Panc1 (cell line): ENCODE results near the gene ECHS1. TPM values are rescaled to one million over a fixed set of nuclear protein-coding genes. Genes with fewer than 3 reads are reported as not detected.

Source experiments
- ATAC-seq: fragments of 200-7000 bp; cut with Tn5 transposase; 2 replicates; pipeline ENCODE4 v1.9.1; 2020; ENCODE audit warnings: mild to moderate bottlenecking, moderate library complexity
- BruUV-seq: library from RNA; stranded (reverse); fragments of 400-500 nt; replicated peaks from 2 replicates; lab custom pipeline; 2021; lab: Mats Ljungman, UMichigan
- CTCF ChIA-PET: fragments of 300-600 bp; sonication (Branson Sonifier 250); formaldehyde crosslinking; loops from one replicate; lab custom pipeline; 2022; ENCODE audit warnings: antibody characterized with exemption; lab: Charles Lee
- POLR2A ChIA-PET: fragments of 300-600 bp; sonication (Branson Sonifier 250); formaldehyde crosslinking; loops from one replicate; lab custom pipeline; 2022; ENCODE audit warnings: antibody characterized with exemption; lab: Charles Lee
- DNase-seq: peaks from one replicate; pipeline ENCODE4 v3.0.0-alpha.2; 2010; ENCODE audit warnings: low read depth, low spot score
- H3K27ac ChIP-seq: 2 replicates; pipeline ENCODE4 v1.5.1; 2011; ENCODE audit warnings: mild to moderate bottlenecking, low read length, inconsistent platforms
- H3K27me3 ChIP-seq: fragments of 200-500 bp; sonication (Bioruptor generic); 2 replicates; pipeline ENCODE4 v1.6.0; 2014; ENCODE audit warnings: low read length, inconsistent platforms; ENCODE audit not compliant: control insufficient read depth, insufficient read depth
- H3K36me3 ChIP-seq: fragments of 200-500 bp; sonication (Bioruptor generic); 2 replicates; pipeline ENCODE4 v1.5.1; 2014; ENCODE audit warnings: inconsistent platforms, mild to moderate bottlenecking, low read length, moderate library complexity; ENCODE audit not compliant: control insufficient read depth, insufficient read depth
- H3K4me1 ChIP-seq: 2 replicates; pipeline ENCODE4 v1.5.1; 2011; ENCODE audit warnings: inconsistent platforms, mild to moderate bottlenecking, low read length, moderate library complexity; ENCODE audit not compliant: control insufficient read depth, insufficient read depth
- H3K4me3 ChIP-seq, 2 experiments: 2 replicates each; pipeline ENCODE4 v1.5.1; 2011 to 2012; ENCODE audit warnings: low read depth in 2 of 2, low read length in 2 of 2, mild to moderate bottlenecking in 2 of 2, inconsistent platforms in 1 of 2, moderate library complexity in 1 of 2
- H3K9me3 ChIP-seq: fragments of 200-500 bp; sonication (Bioruptor generic); 2 replicates; pipeline ENCODE4 v1.5.1; 2014; ENCODE audit warnings: low read depth, mild to moderate bottlenecking, inconsistent platforms, low read length, moderate library complexity; ENCODE audit not compliant: control insufficient read depth, insufficient read depth
- CTCF ChIP-seq: fragments of 450-650 bp; IDR thresholded peaks from 2 replicates; pipeline ENCODE4 v1.5.1; 2017; ENCODE audit warnings: mild to moderate bottlenecking
- POLR2AphosphoS5 ChIP-seq: IDR thresholded peaks from 2 replicates; pipeline ENCODE4 v1.6.1; 2012; ENCODE audit warnings: mild to moderate bottlenecking, low read depth, low read length, moderate library complexity
- REST ChIP-seq, 2 experiments: IDR thresholded peaks; 2 replicates each; pipeline ENCODE4 v1.6.1; 2011 to 2012; ENCODE audit warnings: low read depth in 2 of 2, control low read depth in 1 of 2, low read length in 1 of 2, mild to moderate bottlenecking in 1 of 2, moderate library complexity in 1 of 2; ENCODE audit not compliant: insufficient read depth in 1 of 2
- SIN3A ChIP-seq: IDR thresholded peaks from 2 replicates; pipeline ENCODE4 v1.6.1; 2012; ENCODE audit warnings: low read depth, mild to moderate bottlenecking, low read length, moderate library complexity, borderline replicate concordance; ENCODE audit not compliant: insufficient read depth
- TCF7L2 ChIP-seq: IDR thresholded peaks from 2 replicates; pipeline ENCODE4 v1.6.1; 2011; ENCODE audit warnings: mild to moderate bottlenecking, low read depth, low read length, inconsistent platforms
- in situ Hi-C: cut with HindIII; loops from 2 replicates; pipeline ENCODE4 v1.10.0; 2016; ENCODE audit warnings: low sequenced_read_pairs, low pct_unique_long_range_greater_than_20kb
- intact Hi-C: fragments of 100-400 bp; cut with micrococcal nuclease; formaldehyde crosslinking; loops from one replicate; pipeline ENCODE4 v1.10.0; 2022; ENCODE audit not compliant: unreplicated experiment
- total RNA-seq: library from RNA; stranded (reverse); gene quantifications from one replicate; pipeline ENCODE4 v1.2.1, GENCODE V29; 2021; ENCODE audit not compliant: unreplicated experiment

ECHS1 gene
- total RNA-seq, 1 experiment from 2014 or later, result 165 TPM

DNA sequence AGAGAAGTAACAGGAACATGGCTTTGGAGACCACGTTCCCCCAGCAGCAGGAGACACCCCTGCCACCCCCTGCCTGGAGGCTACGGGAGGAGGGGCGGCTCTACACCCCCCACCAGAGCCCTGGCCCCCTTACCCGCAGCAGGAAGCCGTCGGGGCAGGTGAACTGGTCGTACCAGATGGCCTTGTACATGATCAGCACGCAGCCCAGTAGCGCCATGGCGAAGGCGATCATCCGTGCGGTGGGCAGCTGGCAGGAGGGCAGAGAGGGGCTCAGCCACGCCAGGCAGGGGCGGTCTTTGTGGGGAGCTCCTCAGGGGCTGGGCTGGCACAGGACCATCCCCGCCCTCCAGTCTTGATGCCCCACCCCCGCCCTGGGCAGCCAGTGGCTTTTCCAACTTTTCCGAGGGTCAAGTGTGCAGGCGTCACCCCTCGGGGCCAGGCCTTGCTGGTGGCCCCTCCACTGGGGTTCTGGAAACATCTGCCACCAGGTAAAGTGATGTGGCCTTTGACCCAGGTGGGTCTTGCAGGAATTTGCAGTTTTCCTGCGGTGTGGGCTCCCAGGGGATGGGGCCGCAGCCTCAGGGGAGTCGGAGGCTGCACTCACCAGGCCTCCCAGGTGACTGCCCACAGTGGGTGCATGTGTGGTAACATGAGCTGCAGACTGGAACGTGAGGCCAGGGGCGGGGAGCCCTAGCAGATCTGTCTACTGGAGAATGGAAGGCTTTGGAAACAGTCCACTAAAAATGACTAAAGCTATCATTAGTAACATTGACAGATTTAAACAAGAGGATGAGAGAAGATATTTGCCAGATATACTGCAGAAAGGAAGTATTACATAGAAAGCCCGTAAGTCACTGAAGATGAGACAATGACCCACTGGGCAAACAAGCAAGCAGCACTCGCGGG is 46.2 kb downstream of the ECHS1 start:
- Histone ChIP-seq H3K9me3 (no peaks in the 10 kb centered on the region), H3K4me1 (peaks cover 17% of the 10 kb centered on the region), H3K27me3 (no peaks in the 10 kb centered on the region), H3K36me3 (no peaks in the 10 kb centered on the region), H3K4me3 (no peak overlapping the region), H3K27ac (no peak overlapping the region)
- DNase-seq (no peak), ATAC-seq (no peak)
- BruUV-seq, result no TSS peak
- ChIA-PET POLR2A (no interaction called here), CTCF (no interaction called here)
- in situ Hi-C loops (no loop called here), intact Hi-C loops (no loop called here)
- TF ChIP-seq REST (IDR thresholded peaks at IDR 0.05; ENCODE audit: insufficient read depth in 1 of 2, low read depth in 2 of 2, low read length in 1 of 2), result no peak
- no peak for TF ChIP-seq SIN3A
- TF ChIP-seq CTCF, result no peak
- TF ChIP-seq POLR2AphosphoS5, result no peak
- TF ChIP-seq TCF7L2, result no peak

DNA sequence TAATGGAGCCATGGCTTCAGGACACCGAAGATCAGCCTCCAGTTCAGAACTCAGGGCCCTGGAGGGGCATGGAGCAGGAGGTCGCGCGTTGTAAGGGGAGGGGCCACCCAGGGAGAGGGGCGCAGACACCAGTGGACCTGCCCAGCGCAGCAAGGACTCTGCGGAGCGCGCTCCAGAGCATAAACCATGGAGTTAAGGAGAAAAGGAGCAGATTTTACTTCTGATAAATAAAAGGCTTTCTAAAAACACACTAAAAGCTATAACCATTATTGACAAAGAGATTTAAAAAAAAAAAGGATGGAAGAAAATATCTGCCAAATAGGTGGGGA is 47.0 kb downstream of the ECHS1 start:
- Histone ChIP-seq H3K4me3 (peak overlapping the region; percentile 54 to 58), H3K36me3 (no peaks in the 10 kb centered on the region), H3K27ac (0 out of 2 replicates have a peak overlapping the region, but pooled peaks have one; percentile 17), H3K9me3 (no peaks in the 10 kb centered on the region), H3K4me1 (peaks cover 17% of the 10 kb centered on the region), H3K27me3 (no peaks in the 10 kb centered on the region)
- ATAC-seq, result no peak; the same call in 1 of the 2 replicates
- CTCF ChIA-PET, result no interaction called here
- POLR2A ChIA-PET, result no interaction called here
- TF ChIP-seq REST (IDR thresholded peaks at IDR 0.05; ENCODE audit: insufficient read depth in 1 of 2, low read depth in 2 of 2, low read length in 1 of 2), result no peak
- no peak for TF ChIP-seq TCF7L2
- no peak for TF ChIP-seq CTCF
- TF ChIP-seq POLR2AphosphoS5, result no peak
- no peak for TF ChIP-seq SIN3A
- no peak for DNase-seq
- no TSS peak for BruUV-seq
- intact Hi-C loops, result no loop called here
- in situ Hi-C loops, result no loop called here
